HG02763 (cell line): ENCODE results near the gene EBF4.
"Not testable (repeated sequence)": the region's sequence is repeated elsewhere in the genome, so short reads cannot be mapped to it uniquely, and the experiment has no call there.

Source experiments
- ATAC-seq: cut with Tn5 transposase; IDR thresholded peaks from one replicate; pipeline ENCODE4 v1.9.1; 2021; ENCODE audit warnings: mild to moderate bottlenecking, moderate library complexity; ENCODE audit not compliant: unreplicated experiment

EBF4 gene

GRCh38 chr20:2755451-2756055, 63.0 kb downstream of the EBF4 start:
- no peak for ATAC-seq

- no peak for ATAC-seq
Measured at GRCh38 chr20:2756056-2756611, 63.6 kb downstream of the EBF4 start.

GRCh38 chr20:2757001-2757400, 64.4 kb downstream of the EBF4 start:
- no peak for ATAC-seq

GRCh38 chr20:2757969-2758368, 65.4 kb downstream of the EBF4 start:
- ATAC-seq: no peak

- no peak for ATAC-seq
Measured at GRCh38 chr20:2759143-2759542, 66.6 kb downstream of the EBF4 start.

GRCh38 chr20:2759603-2760296, 67.2 kb downstream of the EBF4 start:
- ATAC-seq: no peak

GRCh38 chr20:2760297-2760951, 67.8 kb downstream of the EBF4 start:
- no peak for ATAC-seq

- ATAC-seq: no peak
Measured at GRCh38 chr20:2760952-2761305, 68.3 kb downstream of the EBF4 start.

GRCh38 chr20:2761885-2762284, 69.3 kb downstream of the EBF4 start:
- no peak for ATAC-seq

- no peak for ATAC-seq
Measured at GRCh38 chr20:2762578-2763131, 70.1 kb downstream of the EBF4 start.

GRCh38 chr20:2763186-2763585, 70.6 kb downstream of the EBF4 start:
- ATAC-seq: no peak

GRCh38 chr20:2767768-2768631, 75.4 kb downstream of the EBF4 start:
- ATAC-seq: no peak

- ATAC-seq: no peak
Measured at GRCh38 chr20:2768632-2769015, 76.0 kb downstream of the EBF4 start.

- ATAC-seq: not testable (repeated sequence)
Measured at GRCh38 chr20:2770091-2770490, 77.5 kb downstream of the EBF4 start.

- ATAC-seq: no peak
Measured at GRCh38 chr20:2771631-2772080, 79.1 kb downstream of the EBF4 start.

GRCh38 chr20:2773812-2774211, 81.2 kb downstream of the EBF4 start:
- ATAC-seq: no peak

- no peak for ATAC-seq
Measured at GRCh38 chr20:2775139-2775538, 82.6 kb downstream of the EBF4 start.

GRCh38 chr20:2778602-2779321, 86.2 kb downstream of the EBF4 start:
- no peak for ATAC-seq

GRCh38 chr20:2780948-2781347, 88.4 kb downstream of the EBF4 start:
- ATAC-seq: no peak

GRCh38 chr20:2783908-2784566, 91.5 kb downstream of the EBF4 start:
- no peak for ATAC-seq
